GM18873 (cell line): Measurements from ENCODE around the gene NXT1.

Source experiments
- ATAC-seq: cut with Tn5 transposase; IDR thresholded peaks from one replicate; pipeline ENCODE4 v1.9.1; 2021; ENCODE audit warnings: mild to moderate bottlenecking, moderate library complexity, moderate number of reproducible peaks; ENCODE audit not compliant: unreplicated experiment, low FRiP score

Gene NXT1

GRCh38 chr20:23358563-23358906 lies 7.9 kb downstream of the NXT1 start:
- ATAC-seq: no peak

DNA sequence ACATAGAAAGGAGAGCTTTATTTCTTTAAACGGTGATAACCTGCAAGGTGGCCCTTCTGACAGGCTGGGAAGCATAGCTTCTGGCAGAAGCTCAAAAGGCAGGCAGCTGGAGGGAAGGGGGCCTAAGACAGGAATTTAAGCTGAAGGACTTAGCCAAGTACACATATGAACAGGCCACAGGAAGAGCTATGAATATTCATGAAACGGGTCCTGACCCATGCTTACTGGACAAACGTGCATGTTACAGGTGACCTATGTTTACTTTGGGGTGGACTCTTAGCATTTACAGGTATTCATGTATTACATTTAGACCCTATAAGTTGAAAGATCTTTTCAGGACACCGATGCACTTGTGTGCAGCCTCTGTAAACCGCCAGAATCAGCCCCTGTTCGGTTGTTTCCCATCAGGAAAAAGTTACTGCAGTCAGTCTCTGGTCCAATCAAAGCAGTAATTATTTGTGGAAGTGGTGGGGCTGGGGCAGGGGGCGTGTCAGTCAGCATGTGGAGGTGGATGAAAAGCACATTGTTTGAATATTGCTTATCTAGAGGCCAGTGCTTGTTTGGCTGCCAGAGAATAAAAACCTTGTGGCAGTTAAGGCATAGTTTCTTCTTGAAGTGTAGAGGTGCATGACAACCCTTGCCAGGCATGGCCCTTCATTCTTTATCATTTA lies 8.5 kb downstream of the NXT1 start:
- ATAC-seq: no peak

DNA sequence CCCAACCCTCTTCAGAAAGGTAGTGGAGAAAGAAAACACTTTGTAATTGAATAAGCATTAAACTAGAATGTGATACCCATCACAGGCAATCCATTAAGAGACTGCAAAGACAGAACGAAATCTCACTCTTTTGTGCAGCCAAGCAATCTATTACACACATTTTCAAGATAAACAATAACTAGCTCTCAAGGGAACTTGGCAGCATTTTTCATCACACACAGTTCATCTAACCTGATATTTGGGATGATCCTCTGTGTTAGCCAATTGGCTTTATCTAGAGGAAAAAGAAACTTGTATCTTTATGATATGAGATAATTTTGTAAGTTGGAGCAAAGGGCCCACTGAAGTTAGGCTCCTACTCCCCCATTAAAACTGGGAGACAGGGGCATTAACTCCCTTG lies 9.9 kb downstream of the NXT1 start:
- no peak for ATAC-seq

DNA sequence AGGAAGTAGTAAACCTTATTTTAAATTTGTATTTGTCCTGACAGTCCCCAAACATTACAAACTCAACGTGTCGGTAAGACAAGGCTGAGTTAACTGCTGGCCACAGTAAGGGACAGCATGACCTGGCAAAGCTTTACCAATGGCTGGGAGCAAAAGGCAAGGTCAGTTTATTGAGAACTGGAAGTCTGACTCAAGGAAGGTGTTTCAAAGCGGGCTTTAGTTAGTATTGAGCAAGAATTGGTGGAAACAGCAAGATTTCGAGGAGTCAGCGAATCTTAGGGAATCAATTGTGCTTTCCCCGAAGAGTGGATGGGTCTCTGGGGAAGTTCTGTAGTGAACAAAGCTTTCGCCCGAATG lies 10.5 kb downstream of the NXT1 start:
- no peak for ATAC-seq

DNA sequence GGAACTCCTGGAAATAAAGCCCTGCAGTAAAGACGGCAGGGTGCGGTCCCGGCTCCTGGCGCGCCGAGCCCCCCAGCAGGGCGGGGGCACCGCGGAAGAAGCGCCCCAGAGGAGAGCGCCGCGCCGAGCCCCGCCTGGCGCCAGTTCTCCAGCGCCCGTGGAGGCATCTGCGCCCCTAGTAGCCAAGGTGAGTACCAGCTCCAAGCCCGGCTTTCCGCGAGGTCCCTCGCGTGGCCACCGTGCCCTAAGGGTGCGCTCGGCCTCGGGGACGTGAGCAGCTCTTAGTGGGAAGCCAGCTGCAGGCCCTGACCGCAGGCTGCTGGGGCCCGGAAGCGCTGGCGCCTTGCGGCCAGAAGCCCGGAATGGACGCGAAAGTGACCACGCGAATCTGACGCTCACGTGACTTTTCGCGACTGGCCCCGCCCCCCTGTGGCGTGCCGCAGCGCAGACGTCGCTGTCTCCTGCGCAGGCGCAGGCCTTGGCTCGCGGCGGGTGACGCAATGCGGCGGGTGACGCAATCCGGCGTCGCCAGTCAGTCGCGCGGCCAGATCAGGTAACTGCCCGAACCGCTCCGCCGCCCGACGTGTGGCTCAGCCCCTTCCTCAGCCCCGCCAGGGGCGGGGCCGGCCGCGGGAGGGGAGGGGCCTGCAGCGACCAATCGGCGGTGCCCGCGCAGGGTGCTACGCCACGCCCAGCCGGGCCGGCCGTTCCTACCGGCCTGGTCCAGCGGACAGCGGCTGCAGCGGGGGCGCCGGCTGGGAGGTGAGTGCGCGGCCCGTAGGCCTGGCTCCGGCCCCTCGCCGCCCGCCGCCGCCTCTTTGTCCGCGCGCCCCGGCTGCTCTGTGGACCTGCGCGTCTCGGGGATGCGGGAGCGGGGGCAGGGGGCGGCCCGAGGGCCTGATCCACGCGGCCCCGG lies 11.1 kb downstream of the NXT1 start, which contains the start of gene GZF1:
Gene GZF1, plus strand, starts transcription at position 707 of the 916 bp plus-strand sequence. CDS start 2,202 bp downstream, outside the sequence.
- ATAC-seq: peak; percentile 56

- peak; percentile 1 for ATAC-seq
These were observed 12.0 kb downstream of the NXT1 start for GRCh38 chr20:23362392-23363256.

DNA sequence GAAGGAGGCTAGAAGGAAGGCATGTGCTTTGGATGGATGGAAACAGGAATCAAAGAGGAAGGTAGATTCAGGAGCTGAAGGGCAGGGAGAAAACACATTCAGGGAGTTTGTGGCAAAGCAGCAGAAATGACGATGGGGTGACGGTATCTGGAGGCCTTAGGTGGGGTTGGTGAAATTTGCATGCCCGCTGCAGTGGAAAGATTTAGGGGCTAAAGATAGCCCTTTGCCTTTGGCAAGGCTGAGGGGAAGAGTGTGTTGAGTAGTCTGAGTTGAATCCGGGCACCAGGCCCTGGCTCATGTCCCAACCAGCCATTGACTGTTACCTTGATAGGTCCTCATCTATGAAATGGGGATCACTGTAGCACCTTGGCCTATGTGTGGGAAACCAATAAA lies 12.7 kb downstream of the NXT1 start:
- ATAC-seq: no peak

DNA sequence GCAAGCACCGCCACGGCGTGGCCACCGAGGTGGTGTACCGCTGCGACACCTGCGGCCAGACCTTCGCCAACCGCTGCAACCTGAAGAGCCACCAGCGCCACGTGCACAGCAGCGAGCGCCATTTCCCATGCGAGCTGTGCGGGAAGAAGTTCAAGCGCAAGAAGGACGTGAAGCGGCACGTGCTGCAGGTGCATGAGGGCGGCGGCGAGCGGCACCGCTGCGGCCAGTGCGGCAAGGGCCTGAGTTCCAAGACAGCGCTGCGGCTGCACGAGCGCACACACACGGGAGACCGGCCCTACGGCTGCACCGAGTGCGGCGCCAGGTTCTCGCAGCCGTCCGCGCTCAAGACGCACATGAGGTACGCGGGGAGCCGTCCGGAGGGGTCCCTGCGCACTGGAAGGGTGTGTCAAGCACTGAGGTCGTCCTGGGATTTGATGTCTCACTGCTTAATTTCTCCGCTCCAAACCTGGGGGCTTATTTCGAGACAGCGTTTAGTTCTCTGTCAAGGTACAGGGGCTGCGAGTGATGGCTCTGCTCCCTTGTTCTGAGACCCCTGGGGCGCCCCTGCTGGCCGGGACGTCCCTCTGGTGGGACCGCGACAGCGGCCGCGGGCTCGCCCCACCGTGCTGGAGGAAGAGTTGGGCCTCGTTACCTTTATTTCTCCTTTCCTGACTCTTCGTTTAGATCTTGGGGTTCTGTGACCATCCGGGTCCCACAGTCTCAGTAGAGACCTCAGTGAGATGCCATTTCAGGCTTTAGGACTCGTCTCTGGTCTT lies 15.0 kb downstream of the NXT1 start:
- ATAC-seq: no peak

- no peak for ATAC-seq
These were observed 15.8 kb downstream of the NXT1 start for GRCh38 chr20:23366384-23366783.

- no peak for ATAC-seq
These were observed 17.2 kb downstream of the NXT1 start for GRCh38 chr20:23367770-23368169.

GRCh38 chr20:23368316-23369071 lies 17.9 kb downstream of the NXT1 start:
- no peak for ATAC-seq

GRCh38 chr20:23369072-23369823 lies 18.7 kb downstream of the NXT1 start:
- no peak for ATAC-seq

- no peak for ATAC-seq
These were observed 19.7 kb downstream of the NXT1 start for GRCh38 chr20:23370274-23370673.

- ATAC-seq: no peak
These were observed 20.3 kb downstream of the NXT1 start for GRCh38 chr20:23370873-23371272.

GRCh38 chr20:23371496-23371895 lies 20.9 kb downstream of the NXT1 start:
- no peak for ATAC-seq

DNA sequence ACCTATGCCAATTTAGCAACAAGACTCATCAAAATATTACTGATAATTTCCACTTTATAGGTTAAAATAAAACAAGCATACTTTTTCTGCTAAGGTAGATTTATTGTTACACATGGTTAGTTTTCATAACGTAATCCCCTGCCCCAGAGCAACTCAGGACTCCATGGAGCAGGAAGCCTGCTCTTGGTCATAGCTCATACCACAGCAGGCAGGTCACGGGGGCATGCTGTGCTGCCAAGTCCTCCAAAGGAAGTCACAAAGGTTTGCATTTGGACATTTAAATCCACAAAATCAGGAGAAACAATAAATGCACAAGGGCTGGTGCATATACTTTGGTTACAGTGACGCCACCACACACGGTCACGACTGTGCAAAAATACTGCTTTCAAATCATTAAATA lies 23.9 kb downstream of the NXT1 start:
- ATAC-seq: no peak

DNA sequence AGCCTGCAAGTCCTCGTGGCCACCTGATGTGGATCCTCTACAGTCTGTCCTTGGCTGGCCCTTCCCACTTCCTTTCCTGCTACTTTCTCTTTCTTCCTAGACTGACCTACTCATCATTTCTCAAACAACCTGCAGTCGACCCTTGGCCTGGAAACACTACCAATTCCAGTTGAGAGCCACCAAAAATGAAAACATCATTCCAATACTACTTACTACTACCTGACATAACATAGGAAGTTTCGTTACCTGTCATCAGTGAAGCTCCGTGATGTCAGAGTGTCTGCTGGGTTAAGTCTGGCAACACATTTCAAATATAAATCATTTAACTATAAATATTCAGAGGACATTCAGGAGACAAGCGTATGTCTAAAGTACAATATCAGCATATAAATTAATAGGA lies 25.2 kb downstream of the NXT1 start:
- ATAC-seq: no peak

GRCh38 chr20:23379772-23380171 lies 29.2 kb downstream of the NXT1 start:
- no peak for ATAC-seq

DNA sequence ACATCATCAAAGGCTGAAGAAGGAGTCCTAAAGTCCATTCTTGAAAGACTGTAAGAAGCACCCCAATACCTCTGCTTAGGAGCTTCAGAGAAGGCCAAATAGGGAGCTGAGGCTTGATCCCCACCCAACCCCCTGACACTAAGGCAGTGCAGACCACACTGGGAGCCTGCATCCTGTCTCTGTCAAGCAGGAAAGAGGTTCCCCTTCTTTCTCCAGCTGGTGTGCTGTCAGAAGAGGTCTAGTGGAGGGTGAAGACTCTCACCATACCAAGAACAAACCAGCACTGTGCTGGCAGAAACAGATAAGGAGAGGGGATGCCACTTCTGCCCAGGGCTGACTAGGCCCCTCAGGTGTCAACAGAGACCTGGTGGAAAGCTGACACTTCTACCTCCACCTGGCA lies 31.3 kb downstream of the NXT1 start:
- ATAC-seq: no peak
